Naive thymus-derived CD8-positive, alpha-beta T cell (primary cell): ENCODE measurements around the gene CTIF. TPM values are rescaled to one million over a fixed set of nuclear protein-coding genes. Genes with fewer than 3 reads are reported as not detected.

ENCODE experiments used
- ATAC-seq, 2 donors: fragments of 150-1000 bp; cut with Tn5 transposase in 1 of 2; sonication (Bioruptor Pico), chemical (Tn5 transposase) in 1 of 2; 1 replicate in 1 of 2; 2 replicates in 1 of 2; pipeline ENCODE4 v1.10.0; 2021; ENCODE audit warnings: mild to moderate bottlenecking in 2 of 2, moderate library complexity in 2 of 2
- POLR2A ChIA-PET: fragments of 350-600 bp; sonication (Branson Sonifier 250); formaldehyde crosslinking; loops from one replicate; lab custom pipeline; 2021; ENCODE audit warnings: antibody characterized with exemption; lab: Charles Lee
- DNase-seq, 10 donors: peaks; one replicate each; pipeline versions ENCODE4 v3.0.0 to v3.0.0-alpha.2; 2020 to 2022
- H3K27ac Mint-ChIP-seq, 10 donors: one replicate each; pipeline ENCODE4 v1.8.0; 2020 to 2022; ENCODE audit warnings: mild to moderate bottlenecking in 10 of 10, mixed read lengths in 10 of 10, moderate library complexity in 4 of 10, inconsistent platforms in 1 of 10
- H3K27me3 Mint-ChIP-seq, 5 donors: one replicate each; pipeline ENCODE4 v1.8.0; 2021 to 2022; ENCODE audit warnings: mixed read lengths in 5 of 5
- H3K36me3 Mint-ChIP-seq, 3 donors: one replicate each; pipeline ENCODE4 v1.8.0; 2020 to 2022; ENCODE audit warnings: mixed read lengths in 3 of 3, mild to moderate bottlenecking in 2 of 3, inconsistent platforms in 1 of 3
- H3K4me1 Mint-ChIP-seq, 4 donors: one replicate each; pipeline ENCODE4 v1.8.0; 2021 to 2022; ENCODE audit warnings: mixed read lengths in 4 of 4
- H3K4me3 Mint-ChIP-seq, 10 donors: one replicate each; pipeline ENCODE4 v1.8.0; 2020 to 2022; ENCODE audit warnings: mild to moderate bottlenecking in 10 of 10, mixed read lengths in 10 of 10, moderate library complexity in 6 of 10, inconsistent platforms in 1 of 10
- H3K9me3 Mint-ChIP-seq, 9 donors: one replicate each; pipeline ENCODE4 v1.8.0; 2020 to 2022; ENCODE audit warnings: mixed read lengths in 9 of 9, mild to moderate bottlenecking in 3 of 9, inconsistent platforms in 1 of 9, moderate library complexity in 1 of 9
- polyA plus RNA-seq, 3 donors: library from polyadenylated mRNA; unstranded; fragments of 300-500 nt; fragmentation: Illumina TruSeq; gene quantifications; one replicate each; pipeline ENCODE4 v1.2.3, GENCODE V29; 2021
- total RNA-seq, 8 experiments: library from RNA in 2 of 8; stranded (reverse) in 2 of 8; gene quantifications; one replicate each; pipeline ENCODE4 v1.2.3 and lab custom pipeline; 2021 to 2026

Gene CTIF
- total and polyA plus RNA-seq, 5 experiments from 2014 or later, result 0.06 to 3.4 (median 2.0) TPM; not detected in 2

- Mint-ChIP-seq H3K27me3 (no peaks in the 10 kb centered on the region), H3K36me3 (no peaks in the 10 kb centered on the region), H3K4me3 (no peak overlapping the region), H3K27ac (no peak overlapping the region), H3K4me1 (peaks cover 0 to 6% (median 3%) of the 10 kb centered on the region in 4 donors), H3K9me3 (peaks cover 0 to 8% (median 0%) of the 10 kb centered on the region in 9 donors)
- DNase-seq (no peak), ATAC-seq (no peak)
- POLR2A ChIA-PET, result no interaction called here
Measured at GRCh38 chr18:48718251-48718959, 179.6 kb downstream of the CTIF start.

GRCh38 chr18:48719388-48719787 lies 180.6 kb downstream of the CTIF start:
- peaks cover 0 to 6% (median 3%) of the 10 kb centered on the region in 4 donors for H3K4me1 Mint-ChIP-seq
- no peak for DNase-seq
- no peaks in the 10 kb centered on the region for H3K36me3 Mint-ChIP-seq
- H3K27ac Mint-ChIP-seq, result no peak overlapping the region
- no peaks in the 10 kb centered on the region for H3K27me3 Mint-ChIP-seq
- POLR2A ChIA-PET, result no interaction called here
- ATAC-seq, result no peak
- H3K4me3 Mint-ChIP-seq, result no peak overlapping the region
- H3K9me3 Mint-ChIP-seq, result peaks cover 0 to 8% (median 0%) of the 10 kb centered on the region in 9 donors

- POLR2A ChIA-PET, result no interaction called here
- DNase-seq (no peak), ATAC-seq (no peak)
- peaks cover 0 to 8% (median 0%) of the 10 kb centered on the region in 9 donors for H3K9me3 Mint-ChIP-seq
- no peak overlapping the region for H3K4me3 Mint-ChIP-seq
- H3K27me3 Mint-ChIP-seq, result no peaks in the 10 kb centered on the region
- peaks cover 0 to 6% (median 3%) of the 10 kb centered on the region in 4 donors for H3K4me1 Mint-ChIP-seq
- H3K36me3 Mint-ChIP-seq, result no peaks in the 10 kb centered on the region
- H3K27ac Mint-ChIP-seq, result no peak overlapping the region
Measured at GRCh38 chr18:48719974-48720654, 181.3 kb downstream of the CTIF start.

DNA sequence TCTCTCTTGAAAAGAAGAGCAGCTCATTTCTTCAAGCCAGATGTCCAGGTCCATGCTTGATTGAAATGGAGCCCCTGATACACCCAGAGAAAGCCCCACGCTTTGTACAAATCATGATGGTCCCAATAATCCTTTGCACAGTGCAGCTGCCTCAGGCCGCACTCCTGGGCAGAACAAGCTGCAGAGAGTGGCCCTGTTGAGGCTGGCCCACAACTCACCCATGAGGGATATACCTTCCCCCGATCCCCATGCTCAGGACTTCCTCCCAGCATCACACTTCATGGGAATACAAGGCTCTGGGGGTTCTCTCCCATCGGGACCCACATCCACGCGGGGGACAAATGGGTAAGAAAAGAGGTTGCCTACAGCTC lies 181.8 kb downstream of the CTIF start:
- DNase-seq (no peak), ATAC-seq (no peak)
- Mint-ChIP-seq H3K4me1 (peaks cover 0 to 2% (median 1%) of the 10 kb centered on the region in 4 donors), H3K27me3 (no peaks in the 10 kb centered on the region), H3K36me3 (no peaks in the 10 kb centered on the region), H3K9me3 (peaks cover 0 to 8% (median 0%) of the 10 kb centered on the region in 9 donors), H3K27ac (peak overlapping the region in 1 of 10 donors; percentile 40), H3K4me3 (no peak overlapping the region)
- POLR2A ChIA-PET, result no interaction called here

- Mint-ChIP-seq H3K36me3 (no peaks in the 10 kb centered on the region), H3K27me3 (no peaks in the 10 kb centered on the region), H3K4me1 (no peaks in the 10 kb centered on the region), H3K9me3 (peaks cover 0 to 8% (median 0%) of the 10 kb centered on the region in 9 donors), H3K27ac (no peak overlapping the region), H3K4me3 (no peak overlapping the region)
- no peak for DNase-seq
- ATAC-seq, result no peak
- POLR2A ChIA-PET, result no interaction called here
Measured at GRCh38 chr18:48721312-48721711, 182.5 kb downstream of the CTIF start.

DNA sequence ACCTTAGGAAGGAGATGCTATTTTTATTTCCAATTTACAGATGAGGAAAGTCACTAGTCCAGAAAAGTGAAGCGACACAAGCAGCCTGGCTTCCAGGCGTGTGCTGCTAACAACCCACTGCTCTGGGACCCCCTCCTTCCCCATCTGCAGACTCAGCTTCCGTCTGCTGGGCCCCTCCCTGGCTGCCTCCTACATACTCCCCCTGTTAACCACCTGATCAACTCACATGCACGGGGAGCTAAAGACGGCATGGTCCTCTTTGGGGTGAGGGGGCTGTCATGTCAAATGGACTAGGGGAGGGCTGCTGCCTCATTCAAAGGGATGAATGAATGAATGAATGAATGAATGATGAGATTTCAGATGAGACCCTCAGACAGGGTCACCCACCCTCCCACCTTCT lies 184.2 kb downstream of the CTIF start:
- Mint-ChIP-seq H3K9me3 (peaks cover 0 to 8% (median 0%) of the 10 kb centered on the region in 9 donors), H3K27me3 (no peaks in the 10 kb centered on the region), H3K4me3 (no peak overlapping the region), H3K36me3 (no peaks in the 10 kb centered on the region), H3K27ac (no peak overlapping the region), H3K4me1 (no peaks in the 10 kb centered on the region)
- ATAC-seq (no peak), DNase-seq (no peak)
- POLR2A ChIA-PET, result no interaction called here

- H3K27me3 Mint-ChIP-seq, result no peaks in the 10 kb centered on the region
- no peak overlapping the region for H3K27ac Mint-ChIP-seq
- H3K4me3 Mint-ChIP-seq, result no peak overlapping the region
- H3K36me3 Mint-ChIP-seq, result no peaks in the 10 kb centered on the region
- POLR2A ChIA-PET, result no interaction called here
- DNase-seq (no peak), ATAC-seq (no peak)
- peaks cover 0 to 5% (median 0%) of the 10 kb centered on the region in 9 donors for H3K9me3 Mint-ChIP-seq
- no peaks in the 10 kb centered on the region for H3K4me1 Mint-ChIP-seq
Measured at GRCh38 chr18:48723837-48724236, 185.0 kb downstream of the CTIF start.

DNA sequence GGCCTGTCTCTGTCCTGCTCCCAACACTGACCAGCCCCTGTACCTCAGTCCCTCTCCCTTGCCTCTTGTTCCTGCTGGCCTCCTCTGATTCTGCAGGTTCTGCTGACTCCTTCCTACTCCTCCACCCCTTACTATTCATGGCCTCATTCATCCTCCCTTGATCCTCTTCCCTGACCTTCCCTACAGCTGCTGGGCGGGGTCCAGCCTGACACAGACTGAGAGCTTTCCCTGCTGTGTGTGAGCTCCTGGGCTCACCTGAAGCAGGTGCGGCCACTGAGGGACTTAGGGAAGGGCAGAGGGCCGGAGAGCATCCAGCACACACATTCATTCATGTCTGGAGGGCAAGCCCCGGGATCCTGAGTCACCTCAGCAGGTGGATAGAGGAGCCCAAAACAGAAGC lies 185.6 kb downstream of the CTIF start:
- ATAC-seq (no peak), DNase-seq (no peak)
- Mint-ChIP-seq H3K4me1 (no peaks in the 10 kb centered on the region), H3K9me3 (no peaks in the 10 kb centered on the region), H3K27ac (no peak overlapping the region), H3K36me3 (no peaks in the 10 kb centered on the region), H3K27me3 (no peaks in the 10 kb centered on the region), H3K4me3 (no peak overlapping the region)
- POLR2A ChIA-PET, result no interaction called here

- ATAC-seq (no peak), DNase-seq (no peak)
- Mint-ChIP-seq H3K9me3 (no peaks in the 10 kb centered on the region), H3K4me3 (no peak overlapping the region), H3K36me3 (no peaks in the 10 kb centered on the region), H3K27me3 (no peaks in the 10 kb centered on the region), H3K4me1 (no peaks in the 10 kb centered on the region), H3K27ac (peak overlapping the region in 1 of 10 donors; percentile 17)
- POLR2A ChIA-PET, result no interaction called here
Measured at GRCh38 chr18:48724939-48725338, 186.1 kb downstream of the CTIF start.

- Mint-ChIP-seq H3K9me3 (no peaks in the 10 kb centered on the region), H3K27ac (no peak overlapping the region), H3K27me3 (no peaks in the 10 kb centered on the region), H3K36me3 (no peaks in the 10 kb centered on the region), H3K4me1 (no peaks in the 10 kb centered on the region), H3K4me3 (no peak overlapping the region)
- POLR2A ChIA-PET, result no interaction called here
- no peak for ATAC-seq
- DNase-seq, result no peak
Measured at GRCh38 chr18:48725562-48725961, 186.7 kb downstream of the CTIF start.

DNA sequence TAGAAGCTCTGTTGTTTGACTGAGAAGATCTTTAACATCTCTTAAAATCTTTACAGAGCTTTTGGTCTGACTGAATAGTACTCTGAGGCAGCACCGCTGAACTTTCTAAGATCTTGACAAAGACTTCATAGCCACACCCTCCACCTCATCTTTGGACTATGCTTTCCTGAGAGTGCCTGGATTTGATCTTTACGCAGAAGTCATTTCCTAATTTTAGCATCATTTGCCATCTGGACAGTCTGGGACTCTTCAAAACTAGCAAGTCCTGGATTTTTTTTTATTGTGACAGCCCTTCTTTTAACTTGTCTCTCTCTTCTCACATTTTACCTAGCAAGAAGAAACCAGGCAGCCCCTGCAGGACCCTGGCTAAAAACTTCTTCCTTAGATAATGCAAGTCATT lies 188.8 kb downstream of the CTIF start:
- H3K9me3 Mint-ChIP-seq, result no peaks in the 10 kb centered on the region
- H3K4me3 Mint-ChIP-seq, result no peak overlapping the region
- H3K4me1 Mint-ChIP-seq, result no peaks in the 10 kb centered on the region
- no peaks in the 10 kb centered on the region for H3K27me3 Mint-ChIP-seq
- no peaks in the 10 kb centered on the region for H3K36me3 Mint-ChIP-seq
- no peak for DNase-seq
- POLR2A ChIA-PET, result no interaction called here
- no peak for ATAC-seq
- no peak overlapping the region for H3K27ac Mint-ChIP-seq

GRCh38 chr18:48728204-48728833 lies 189.5 kb downstream of the CTIF start:
- no peaks in the 10 kb centered on the region for H3K27me3 Mint-ChIP-seq

GRCh38 chr18:48729404-48729803 lies 190.6 kb downstream of the CTIF start:
- Mint-ChIP-seq H3K27ac (no peak overlapping the region), H3K9me3 (no peaks in the 10 kb centered on the region), H3K36me3 (no peaks in the 10 kb centered on the region), H3K27me3 (no peaks in the 10 kb centered on the region), H3K4me3 (no peak overlapping the region), H3K4me1 (no peaks in the 10 kb centered on the region)
- ATAC-seq (no peak), DNase-seq (no peak)
- POLR2A ChIA-PET, result no interaction called here

More at GRCh38 chr18:48728204-48728833, 189.5 kb downstream of the CTIF start:
- Mint-ChIP-seq H3K36me3 (no peaks in the 10 kb centered on the region), H3K4me1 (no peaks in the 10 kb centered on the region), H3K9me3 (no peaks in the 10 kb centered on the region), H3K27ac (no peak overlapping the region), H3K4me3 (no peak overlapping the region)
- POLR2A ChIA-PET, result no interaction called here
- DNase-seq, result no peak
- ATAC-seq, result no peak
